DMS53 treated with DMSO at 0.1 percent for 48 hours (cell line): Measurements from ENCODE around the gene PHTF1.

ENCODE experiments used
- DNase-seq: peaks from one replicate; lab custom pipeline; 2025; ENCODE audit not compliant: unreplicated experiment; lab: John Stamatoyannopoulos, UW

The PHTF1 gene

GRCh38 chr1:113759333-113760101 is at the start of gene PHTF1:
PHTF1 (minus strand) TSS chr1:113759486; CDS start chr1:113758703, 783 bp downstream.
- peak; percentile 81 for DNase-seq

- DNase-seq = no peak
Observed at GRCh38 chr1:113808450-113809195, 49.3 kb upstream of the PHTF1 start.

GRCh38 chr1:113805639-113806038 is 46.4 kb upstream of the PHTF1 start:
- no peak for DNase-seq

DNA sequence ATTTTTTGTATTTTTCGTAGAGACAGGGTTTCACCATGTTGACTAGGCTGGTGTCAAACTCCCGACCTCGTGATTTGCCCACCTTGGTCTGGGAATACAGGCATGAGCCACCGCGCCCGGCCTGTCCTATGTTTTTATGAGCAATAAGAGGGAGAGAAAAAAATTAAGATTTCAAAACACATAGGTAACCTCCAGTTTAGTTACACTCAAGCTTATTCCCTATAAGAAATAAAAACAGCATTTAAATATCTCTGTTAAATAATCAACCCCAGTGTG is 45.9 kb upstream of the PHTF1 start:
- no peak for DNase-seq

GRCh38 chr1:113804421-113805255 is 45.4 kb upstream of the PHTF1 start:
- peak; percentile 66 for DNase-seq

- no peak for DNase-seq
Observed at GRCh38 chr1:113802367-113803007, 43.2 kb upstream of the PHTF1 start.

GRCh38 chr1:113800487-113800886 is 41.2 kb upstream of the PHTF1 start:
- no peak for DNase-seq

DNA sequence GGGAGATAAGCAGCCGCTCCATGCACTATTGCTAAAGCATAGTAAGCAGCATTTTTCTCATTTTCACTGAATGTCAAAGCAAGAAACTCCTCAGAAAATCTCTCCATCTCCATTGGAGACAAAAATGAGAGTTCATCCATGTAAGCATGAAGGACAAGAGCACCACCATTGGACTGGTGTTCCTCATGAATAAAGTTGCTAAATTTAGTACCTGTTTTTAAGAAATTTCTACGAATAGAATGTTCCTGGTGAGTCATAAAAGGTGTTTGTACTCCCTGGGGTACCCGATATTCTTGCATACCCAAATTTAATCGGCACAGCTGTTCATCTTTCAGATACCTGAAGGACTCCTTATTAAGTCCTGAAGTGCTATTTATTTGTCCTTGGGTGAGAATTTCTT is 38.2 kb upstream of the PHTF1 start:
- DNase-seq = no peak

DNA sequence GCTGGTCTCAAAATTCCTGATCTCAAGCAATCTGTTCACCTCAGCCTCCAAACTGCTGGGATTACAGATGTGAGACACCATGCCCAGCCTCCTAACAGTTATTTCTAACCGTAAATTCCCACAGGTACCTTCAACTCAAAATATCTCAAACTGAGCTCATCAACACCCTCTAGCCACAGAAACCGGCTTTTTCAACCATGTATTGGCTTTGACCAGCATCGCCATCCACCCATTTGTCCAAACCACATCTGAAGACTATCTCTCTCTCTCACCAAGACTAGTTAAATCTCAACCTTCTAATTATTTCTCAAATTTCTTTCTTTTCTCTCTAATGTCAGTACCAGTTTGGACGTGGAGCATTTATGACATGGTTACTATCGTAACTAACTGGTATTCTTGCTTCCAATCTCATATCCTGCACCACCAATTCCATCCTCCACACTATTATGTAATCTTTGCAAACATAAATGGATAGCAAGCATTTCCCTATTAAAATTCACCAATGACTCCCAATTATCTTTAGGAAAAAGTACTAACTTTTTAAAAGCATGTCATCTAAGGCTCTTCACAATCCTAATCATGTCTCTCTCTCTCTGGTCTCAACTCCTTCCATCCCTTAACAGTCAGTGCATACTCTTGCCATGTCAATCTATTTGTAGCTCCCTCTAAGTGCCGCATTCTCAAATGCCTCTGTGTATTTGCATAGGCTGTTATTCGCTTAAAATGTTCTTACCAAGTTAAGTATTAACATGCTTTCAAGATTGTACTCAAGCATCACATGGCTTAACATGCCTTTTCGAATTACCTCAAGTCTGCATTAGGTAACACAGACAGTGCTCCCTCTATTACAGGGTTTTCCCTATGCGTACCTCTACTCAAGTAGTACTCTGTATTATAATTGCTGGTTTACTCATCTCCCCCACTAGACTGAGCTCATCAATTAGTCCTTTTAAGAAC is 34.9 kb upstream of the PHTF1 start:
- no peak for DNase-seq

GRCh38 chr1:113792986-113793385 is 33.7 kb upstream of the PHTF1 start:
- DNase-seq = no peak

- DNase-seq = no peak
Observed at GRCh38 chr1:113792471-113792870, 33.2 kb upstream of the PHTF1 start.

GRCh38 chr1:113788802-113789201 is 29.5 kb upstream of the PHTF1 start:
- no peak for DNase-seq

GRCh38 chr1:113787663-113788062 is 28.4 kb upstream of the PHTF1 start:
- no peak for DNase-seq

DNA sequence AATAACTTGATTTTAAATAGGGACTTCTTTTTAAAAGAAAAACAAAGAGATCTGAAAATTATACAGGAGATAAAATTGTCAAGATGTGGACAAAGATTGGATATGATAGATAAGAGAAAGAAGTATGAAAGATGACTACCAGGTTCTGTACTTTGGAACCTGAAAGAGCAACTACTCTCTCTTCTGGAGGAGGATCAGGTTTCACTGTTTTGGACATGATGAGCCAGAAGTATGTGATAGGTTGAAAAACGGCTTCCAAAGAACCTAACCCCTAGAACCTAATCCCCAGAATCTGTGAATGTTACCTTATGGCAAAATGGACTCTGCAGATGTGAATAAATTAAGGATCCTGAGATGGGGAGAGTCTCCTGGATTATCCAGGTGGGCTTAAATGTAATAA is 26.8 kb upstream of the PHTF1 start:
- peak; percentile 5 for DNase-seq

DNA sequence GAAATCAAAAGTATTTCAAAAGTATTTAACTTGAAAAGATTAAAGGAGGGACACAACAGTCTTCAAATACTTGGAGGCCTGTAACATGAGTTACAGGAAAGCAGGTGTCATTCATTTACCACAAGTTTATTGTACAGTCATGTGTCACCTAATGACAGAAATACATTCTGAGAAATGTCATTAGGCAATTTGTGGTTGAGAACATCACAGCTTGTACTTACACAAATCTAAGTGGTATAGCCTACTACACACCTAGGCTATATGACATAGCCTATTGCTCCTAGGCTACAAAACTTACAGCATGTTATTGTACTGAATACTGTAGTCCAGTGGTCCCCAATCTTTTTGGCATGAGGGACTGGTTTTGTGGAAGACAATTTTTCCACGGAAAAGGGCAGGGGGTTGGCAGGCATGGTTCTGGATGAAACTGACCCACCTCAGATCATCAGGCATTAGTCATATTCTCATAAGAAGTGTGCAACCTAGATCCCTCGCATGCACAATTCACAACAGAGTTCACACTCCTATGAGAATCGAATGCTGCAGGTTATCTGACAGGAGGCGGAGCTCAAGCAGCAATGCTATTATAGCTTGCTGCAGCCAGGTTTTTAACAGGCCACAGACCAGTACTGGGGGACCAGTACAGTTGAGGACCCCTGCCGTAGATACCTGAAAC is 25.0 kb upstream of the PHTF1 start:
- no peak for DNase-seq

GRCh38 chr1:113783254-113784103 is 24.2 kb upstream of the PHTF1 start:
- DNase-seq = no peak

- no peak for DNase-seq
Observed at GRCh38 chr1:113782406-113782805, 23.1 kb upstream of the PHTF1 start.

- DNase-seq = no peak
Observed at GRCh38 chr1:113780374-113781146, 21.3 kb upstream of the PHTF1 start.
